Measurements from ENCODE around the gene MAPKBP1. TPM values are rescaled to one million over a fixed set of nuclear protein-coding genes. Genes with fewer than 3 reads are reported as not detected.
A peak's percentile ranks its signal among the peaks of the same experiment; 100 is the strongest.

MAPKBP1 gene
- total and polyA plus RNA-seq, 2 of the 8 experiments (the other 6 are each of a cell fraction or from before 2014, with no cell fraction given), result 4.3 to 11.3 TPM

DNA sequence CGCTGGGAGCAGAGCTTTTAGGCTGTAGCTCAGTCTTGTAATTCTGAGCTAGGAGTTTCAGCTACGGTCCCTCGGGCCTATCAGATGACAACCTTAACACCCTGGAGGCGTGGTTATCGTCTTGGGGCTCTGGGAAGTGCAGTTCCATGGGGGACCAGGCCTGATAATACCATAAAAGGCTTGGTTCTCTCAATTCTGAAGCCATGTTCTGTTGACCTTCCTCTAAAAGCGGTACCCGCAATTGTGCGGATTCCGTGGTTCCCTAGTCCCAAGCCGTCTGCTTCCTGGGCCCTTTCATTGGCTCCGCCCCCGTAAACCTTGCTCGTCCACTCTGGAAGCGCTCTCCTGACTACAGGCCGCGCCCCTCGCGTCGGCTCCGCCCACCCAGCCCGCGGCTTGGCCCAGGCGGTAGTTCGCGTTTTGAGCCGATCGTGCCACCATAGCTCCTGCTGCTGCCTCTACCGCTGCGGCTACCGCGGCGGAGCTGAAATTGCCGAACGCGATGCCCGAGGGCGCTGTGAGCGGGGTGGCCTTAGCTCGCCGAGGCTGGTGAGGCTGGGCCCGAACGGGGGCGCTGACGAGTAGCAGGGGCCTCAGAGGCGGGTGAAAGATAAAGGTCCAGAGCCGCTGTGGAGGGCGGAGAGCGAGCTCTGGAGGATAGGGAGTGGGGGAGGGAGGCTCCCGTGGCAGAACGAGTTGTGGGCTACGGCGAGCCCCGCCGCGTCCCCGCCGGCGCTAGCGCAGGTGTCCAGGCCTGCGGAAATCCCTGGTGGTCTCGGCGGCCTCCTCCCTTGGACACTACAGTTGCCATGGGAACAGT, at the start of gene MAPKBP1 (continued):
- no peak for TF ChIP-seq JUND (IDR thresholded peaks at IDR 0.05; ENCODE audit: low read length)
- no peak for TF ChIP-seq SIX5 (IDR thresholded peaks at IDR 0.05; ENCODE audit: low read depth, low read length)
- TF ChIP-seq JUN (IDR thresholded peaks at IDR 0.05; ENCODE audit: low read depth, low read length), result no peak
- no peak; a peak in 1 of 4 replicates for TF ChIP-seq HDAC2 (IDR thresholded peaks at IDR 0.05; ENCODE audit: borderline replicate concordance in 1 of 2, low read depth in 2 of 2, low read length in 2 of 2)
- peak; percentile 61; the same call in 1 of the 2 replicates for TF ChIP-seq TAF1 (IDR thresholded peaks at IDR 0.05; ENCODE audit: low read depth, low read length)
- TF ChIP-seq NANOG (IDR thresholded peaks at IDR 0.05; ENCODE audit: insufficient read depth, low read depth, low read length, poor library complexity, severe bottlenecking), result peak; percentile 49
- no peak for TF ChIP-seq SP2 (IDR thresholded peaks at IDR 0.05; ENCODE audit: low read length)
- TF ChIP-seq SP4 (IDR thresholded peaks at IDR 0.05; ENCODE audit: low read length), result peak; percentile 96
- TF ChIP-seq, protein P1, sequence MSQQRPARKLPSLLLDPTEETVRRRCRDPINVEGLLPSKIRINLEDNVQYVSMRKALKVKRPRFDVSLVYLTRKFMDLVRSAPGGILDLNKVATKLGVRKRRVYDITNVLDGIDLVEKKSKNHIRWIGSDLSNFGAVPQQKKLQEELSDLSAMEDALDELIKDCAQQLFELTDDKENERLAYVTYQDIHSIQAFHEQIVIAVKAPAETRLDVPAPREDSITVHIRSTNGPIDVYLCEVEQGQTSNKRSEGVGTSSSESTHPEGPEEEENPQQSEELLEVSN (IDR thresholded peaks at IDR 0.05), result no peak; the same call in 1 of the 2 replicates
- no peak for TF ChIP-seq RNF2 (IDR thresholded peaks at IDR 0.05; ENCODE audit: borderline replicate concordance, low read depth, low read length, missing control alignments, poor library complexity, severe bottlenecking)
- no peak for TF ChIP-seq CBX8 (IDR thresholded peaks at IDR 0.05; ENCODE audit: borderline replicate concordance, low read depth, low read length)
- no peak for TF ChIP-seq CEBPB (IDR thresholded peaks at IDR 0.05; ENCODE audit: low read depth, low read length)
- TF ChIP-seq POU5F1 (IDR thresholded peaks at IDR 0.05; ENCODE audit: low read depth, low read length), result no peak
- 0 out of 2 replicates have a peak, but pooled peaks have one; percentile 18 for TF ChIP-seq MAFK (IDR thresholded peaks at IDR 0.05; ENCODE audit: low read depth, low read length)

Data from H1 (cell line).